ENCODE data around the gene OR6Y1.

GRCh38 chr1:158570480-158570879, 16.3 kb upstream of the OR6Y1 start, which contains the start of gene OR6P1:
- TF ChIP-seq CTCF (IDR thresholded peaks at IDR 0.05 in 4 of 5, conservative IDR thresholded peaks at IDR 0.05 in 1 of 5) = no peak
- no peak for TF ChIP-seq POLR2A (IDR thresholded peaks at IDR 0.05)

Measured in gastrocnemius medialis (tissue), 4 donors.